Measurements from ENCODE around the gene ANKRD49.
"Not testable (repeated sequence)": the region's sequence is repeated elsewhere in the genome, so short reads cannot be mapped to it uniquely, and the experiment has no call there.

ANKRD49 gene

GRCh38 chr11:94493281-94494125 lies at the start of gene ANKRD49, which contains the start of gene MRE11:
TSS of gene ANKRD49 (plus strand) at chr11:94493984. CDS start at chr11:94496694, 2,710 bp downstream.
TSS of gene MRE11 (minus strand) at chr11:94493844. CDS start at chr11:94492801, 1,043 bp downstream.
- peak; percentile 98 for DNase-seq (ENCODE audit: low read depth)

- DNase-seq (ENCODE audit: low read depth): no peak
Observed at GRCh38 chr11:94445641-94446040, 48.1 kb upstream of the ANKRD49 start.

- DNase-seq (ENCODE audit: low read depth): no peak
Observed at GRCh38 chr11:94447149-94447548, 46.6 kb upstream of the ANKRD49 start.

DNA sequence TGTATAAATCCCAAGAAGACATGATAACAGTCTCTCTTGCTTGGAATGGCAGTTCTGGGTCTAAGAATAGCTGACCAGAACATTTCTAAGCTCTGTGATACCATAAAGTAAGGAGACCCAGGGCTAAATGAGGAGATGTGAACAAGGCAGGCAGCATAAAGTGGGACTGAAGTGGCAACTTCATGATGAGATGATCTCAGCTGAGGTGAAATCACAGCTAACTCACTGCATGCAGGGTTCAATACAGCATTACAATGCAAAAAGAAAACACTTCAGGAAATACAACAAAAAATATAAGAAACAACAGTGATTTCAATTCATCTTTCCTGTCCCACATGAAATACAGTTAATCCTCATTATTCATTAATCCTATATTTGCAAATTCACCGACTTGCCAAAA lies 44.8 kb upstream of the ANKRD49 start:
- no peak for DNase-seq (ENCODE audit: low read depth)

- no peak for DNase-seq (ENCODE audit: low read depth)
Observed at GRCh38 chr11:94449437-94449836, 44.3 kb upstream of the ANKRD49 start.

DNA sequence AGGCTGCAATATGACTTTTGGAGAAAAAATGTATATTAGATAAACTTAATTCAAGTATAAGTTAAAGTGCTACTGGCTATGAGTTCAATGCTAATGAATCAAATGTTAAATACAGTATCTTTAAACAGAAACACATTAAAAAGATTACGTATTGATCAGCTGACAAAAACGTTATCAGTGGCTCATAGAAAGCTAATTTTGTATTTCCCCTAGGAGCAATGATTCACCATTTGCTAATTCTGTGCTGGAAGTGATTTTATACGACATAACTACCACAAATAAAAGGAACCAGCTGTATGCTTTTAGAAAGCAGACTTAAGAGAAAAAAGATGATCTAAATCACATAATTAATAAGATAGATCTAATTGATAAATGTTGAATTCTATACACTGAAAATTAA lies 43.7 kb upstream of the ANKRD49 start:
- DNase-seq (ENCODE audit: low read depth): no peak

DNA sequence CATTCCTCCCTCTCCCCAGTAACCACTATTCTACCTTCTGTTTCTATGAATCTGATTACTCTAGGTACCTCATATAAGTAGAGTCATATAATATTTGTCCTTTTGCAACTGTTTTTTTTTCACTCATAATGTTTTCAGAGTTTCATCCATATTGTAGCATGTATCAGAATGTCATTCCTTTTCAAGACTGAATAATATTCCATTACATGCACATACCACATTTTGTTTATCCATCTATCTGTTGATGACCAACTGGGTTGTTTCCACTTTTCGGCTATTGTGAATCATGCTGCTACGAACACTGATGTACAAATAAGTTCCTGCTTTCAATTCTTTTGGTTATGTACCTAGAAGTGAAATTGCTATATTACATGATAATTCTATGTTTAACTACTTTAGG lies 40.8 kb upstream of the ANKRD49 start:
- DNase-seq (ENCODE audit: low read depth): no peak

- no peak for DNase-seq (ENCODE audit: low read depth)
Observed at GRCh38 chr11:94454301-94454700, 39.5 kb upstream of the ANKRD49 start.

- no peak for DNase-seq (ENCODE audit: low read depth)
Observed at GRCh38 chr11:94455861-94456260, 37.9 kb upstream of the ANKRD49 start.

- no peak for DNase-seq (ENCODE audit: low read depth)
Observed at GRCh38 chr11:94457118-94458029, 36.4 kb upstream of the ANKRD49 start.

DNA sequence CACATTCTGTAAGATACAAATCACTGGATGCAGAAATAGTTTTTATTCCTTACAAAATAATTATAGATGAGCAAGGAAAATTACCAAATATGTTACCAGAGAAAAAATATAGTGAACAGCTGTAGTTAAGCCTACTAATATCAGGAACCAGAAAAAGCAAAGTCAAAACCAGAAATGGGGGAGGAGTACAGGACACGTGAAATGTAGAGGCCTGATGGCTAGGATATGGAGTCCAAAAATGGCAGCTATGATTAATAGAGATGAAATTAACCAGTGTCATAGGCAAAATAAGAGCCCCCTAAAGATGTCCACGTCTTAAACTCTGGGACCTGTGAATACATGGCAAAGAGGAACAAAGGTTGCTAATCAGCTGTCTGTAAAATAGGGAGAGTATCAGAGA lies 34.2 kb upstream of the ANKRD49 start:
- no peak for DNase-seq (ENCODE audit: low read depth)

DNA sequence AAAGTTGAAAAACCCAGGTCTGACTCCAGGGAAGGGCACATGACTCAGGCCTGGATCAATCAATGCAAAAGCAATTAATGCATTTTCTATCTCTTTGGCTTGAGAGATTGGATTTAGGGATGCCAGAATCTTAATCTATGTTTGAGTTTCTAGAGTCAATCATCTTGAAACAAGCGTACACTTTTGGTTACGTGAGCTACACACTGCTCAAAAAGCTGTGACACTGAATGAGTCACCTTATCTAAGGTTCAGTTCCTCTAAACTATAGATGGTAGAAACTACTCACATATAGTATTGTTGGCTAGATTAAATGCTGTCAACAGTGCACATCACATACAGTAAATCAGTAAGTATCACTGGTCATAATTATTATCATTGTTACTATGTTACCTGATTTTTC lies 24.4 kb upstream of the ANKRD49 start:
- DNase-seq (ENCODE audit: low read depth): no peak

GRCh38 chr11:94472916-94473799 lies 20.6 kb upstream of the ANKRD49 start:
- no peak for DNase-seq (ENCODE audit: low read depth)

GRCh38 chr11:94477624-94478023 lies 16.2 kb upstream of the ANKRD49 start:
- DNase-seq (ENCODE audit: low read depth): no peak

GRCh38 chr11:94481342-94481741 lies 12.4 kb upstream of the ANKRD49 start:
- no peak for DNase-seq (ENCODE audit: low read depth)

GRCh38 chr11:94486068-94486467 lies 7.7 kb upstream of the ANKRD49 start:
- DNase-seq (ENCODE audit: low read depth): no peak

GRCh38 chr11:94494126-94494680 lies 419 bp downstream of the ANKRD49 start:
- no peak for DNase-seq (ENCODE audit: low read depth)

- DNase-seq (ENCODE audit: low read depth): no peak
Observed at GRCh38 chr11:94500181-94500580, 6.4 kb downstream of the ANKRD49 start.

- no peak for DNase-seq (ENCODE audit: low read depth)
Observed at GRCh38 chr11:94501522-94501921, 7.7 kb downstream of the ANKRD49 start.

DNA sequence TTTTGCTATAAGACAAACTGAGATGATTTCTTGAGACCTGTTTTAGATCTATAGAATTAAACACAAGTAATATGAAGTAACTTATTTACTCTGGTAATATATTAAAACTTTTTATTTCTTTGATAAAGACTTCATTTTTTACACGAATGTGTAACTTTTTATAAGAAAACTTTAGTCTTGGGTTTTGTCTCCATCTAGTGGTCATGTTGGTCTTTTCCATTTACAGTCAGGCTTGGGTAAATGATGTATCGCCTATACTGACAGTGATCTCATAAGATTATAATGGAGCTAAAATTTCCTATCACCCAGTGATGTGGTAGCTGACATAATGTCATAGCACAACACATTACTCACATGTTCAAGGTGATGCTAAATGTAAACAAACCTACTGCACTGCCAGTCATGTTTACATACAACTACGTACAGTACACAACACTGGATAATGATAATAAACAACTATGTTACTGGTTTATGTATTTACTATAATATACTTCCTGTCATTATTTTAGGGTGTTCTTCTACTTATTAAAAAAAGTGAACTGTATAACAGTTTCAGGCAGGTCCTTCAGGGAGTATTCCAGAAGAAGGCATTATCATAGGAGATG lies 11.0 kb downstream of the ANKRD49 start:
- no peak for DNase-seq (ENCODE audit: low read depth)

DNA sequence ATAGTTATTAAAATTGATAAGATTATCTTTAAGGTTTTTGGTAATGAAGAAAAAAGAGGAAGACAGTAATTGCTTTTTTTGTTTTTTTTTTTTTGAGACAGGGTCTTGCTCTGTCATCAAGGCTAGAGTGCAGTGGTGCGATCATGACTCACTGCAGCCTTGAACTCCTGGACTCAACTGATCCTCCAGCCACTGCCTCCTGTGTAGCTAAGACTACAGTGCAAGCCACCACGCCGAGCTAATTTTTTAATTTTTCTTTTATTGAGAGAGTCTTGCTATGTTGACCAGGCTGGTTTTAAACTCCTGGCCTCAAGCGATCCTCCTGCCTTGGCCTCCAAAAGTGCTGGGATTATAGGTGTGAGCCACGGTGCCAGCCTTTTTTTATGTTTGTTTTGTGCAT lies 12.7 kb downstream of the ANKRD49 start:
- not testable (repeated sequence) for DNase-seq (ENCODE audit: low read depth)
